HepG2 (cell line): ENCODE measurements around the gene VAMP2. TPM values are rescaled to one million over a fixed set of nuclear protein-coding genes. Genes with fewer than 3 reads are reported as not detected.

Experiments
- AHR ChIP-seq: IDR thresholded peaks from 2 replicates; pipeline ENCODE4 v1.6.1; 2018; ENCODE audit warnings: missing genetic modification reagents, missing compliant biosample characterization
- GTF2F1 ChIP-seq: fragments of 150-350 bp; IDR thresholded peaks from 2 replicates; pipeline ENCODE4 v1.6.1; 2014; ENCODE audit warnings: low read length
- MEIS1 ChIP-seq: sonication (generic); formaldehyde crosslinking; IDR thresholded peaks from 2 replicates; pipeline ENCODE4 v1.9.0; 2021; ENCODE audit warnings: mild to moderate bottlenecking, missing genetic modification reagents, moderate library complexity, borderline replicate concordance
- MLX ChIP-seq: IDR thresholded peaks from 2 replicates; pipeline ENCODE4 v1.6.1; 2016
- NFYB ChIP-seq: sonication (generic); formaldehyde crosslinking; IDR thresholded peaks from 2 replicates; pipeline ENCODE4 v1.4.0; 2020; ENCODE audit warnings: missing genetic modification reagents
- TBX3 ChIP-seq: fragments of 450-650 bp; IDR thresholded peaks from 2 replicates; pipeline ENCODE4 v1.6.1; 2017; ENCODE audit warnings: antibody characterized with exemption, mild to moderate bottlenecking, inconsistent platforms, borderline replicate concordance
- TFE3 ChIP-seq: IDR thresholded peaks from 2 replicates; pipeline ENCODE4 v1.6.1; 2016
- TMF1 ChIP-seq: sonication (generic); formaldehyde crosslinking; IDR thresholded peaks from 2 replicates; pipeline ENCODE4 v1.8.1; 2022; ENCODE audit warnings: low read depth, missing genetic modification reagents
- ZNF138 ChIP-seq: sonication (generic); formaldehyde crosslinking; IDR thresholded peaks from 2 replicates; pipeline ENCODE4 v1.5.0; 2020; ENCODE audit warnings: mild to moderate bottlenecking, low read depth, missing genetic modification reagents
- ZNF264 ChIP-seq: sonication (generic); formaldehyde crosslinking; IDR thresholded peaks from 2 replicates; pipeline ENCODE4 v1.4.0; 2020; ENCODE audit warnings: missing genetic modification reagents
- ZNF407 ChIP-seq: sonication (generic); formaldehyde crosslinking; IDR thresholded peaks from one replicate; pipeline ENCODE4 v1.5.1; 2020; ENCODE audit warnings: mild to moderate bottlenecking, missing genetic modification reagents; ENCODE audit errors: not compliant biosample characterization
- ZNF451 ChIP-seq: sonication (generic); formaldehyde crosslinking; IDR thresholded peaks from 2 replicates; pipeline ENCODE4 v1.5.0; 2020; ENCODE audit warnings: mild to moderate bottlenecking, missing genetic modification reagents
- ZNF570 ChIP-seq: sonication (generic); formaldehyde crosslinking; IDR thresholded peaks from 2 replicates; pipeline ENCODE4 v1.4.0; 2020; ENCODE audit warnings: mild to moderate bottlenecking, missing genetic modification reagents, borderline replicate concordance
- ZNF644 ChIP-seq: IDR thresholded peaks from 2 replicates; pipeline ENCODE4 v1.6.1; 2016; ENCODE audit warnings: low read depth
- ZNF724P ChIP-seq: sonication (generic); formaldehyde crosslinking; IDR thresholded peaks from 2 replicates; pipeline ENCODE4 v1.8.0; 2022; ENCODE audit warnings: missing genetic modification reagents, borderline replicate concordance
- ZNF746 ChIP-seq: sonication (generic); formaldehyde crosslinking; IDR thresholded peaks from 2 replicates; pipeline ENCODE4 v1.8.0; 2022; ENCODE audit warnings: mild to moderate bottlenecking, missing genetic modification reagents
- ZNF788 ChIP-seq: sonication (generic); formaldehyde crosslinking; IDR thresholded peaks from 2 replicates; pipeline ENCODE4 v1.5.0; 2020; ENCODE audit warnings: mild to moderate bottlenecking, missing genetic modification reagents, borderline replicate concordance
- polyA plus RNA-seq, 8 experiments: library from polyadenylated mRNA; depleted of rRNA in 3 of 8; stranded (reverse) in 7 of 8; unstranded in 1 of 8; fragments of >200 nt; fragmentation: Illumina TruSeq in 4 of 8; extraction: Trizol in 4 of 8; gene quantifications; 2 replicates each; pipeline versions ENCODE4 v1.2.1 to v1.2.3, GENCODE V29; 2011 to 2016; ENCODE audit warnings: low read depth in 4 of 8, missing spikeins in 1 of 8, mixed read lengths in 1 of 8; ENCODE audit not compliant: insufficient read depth in 1 of 8
- total RNA-seq, 5 experiments: library from RNA; depleted of rRNA; stranded (reverse); fragments of >200 nt; fragmentation: Illumina TruSeq; extraction: Trizol; gene quantifications; 2 replicates each; pipeline ENCODE4 v1.2.3, GENCODE V29; 2016; ENCODE audit warnings: low read depth in 1 of 5

The VAMP2 gene
- total and polyA plus RNA-seq, 2 of the 13 experiments (the other 11 are each of a cell fraction or from before 2014, with no cell fraction given) = 3.9 to 17.2 TPM

- TF ChIP-seq ZNF407 (no peak), AHR (CRISPR knock-in tag) (peak; percentile 74; the same call in 1 of the 2 replicates), ZNF570 (CRISPR knock-in tag) (no peak), ZNF264 (CRISPR knock-in tag) (peak; percentile 72), ZNF788 (CRISPR knock-in tag) (peak; percentile 70; the same call in 1 of the 2 replicates), TBX3 (no peak), TMF1 (CRISPR knock-in tag) (no peak; the same call in 1 of the 2 replicates), GTF2F1 (no peak; the same call in 1 of the 2 replicates), ZNF746 (CRISPR knock-in tag) (0 out of 2 replicates have a peak, but pooled peaks have one; percentile 18), MLX (CRISPR knock-in tag) (peak; percentile 32; the same call in 1 of the 2 replicates), MEIS1 (0 out of 2 replicates have a peak, but pooled peaks have one; percentile 16), TFE3 (no peak), ZNF138 (no peak), ZNF451 (CRISPR knock-in tag) (peak; percentile 58), ZNF644 (no peak), NFYB (CRISPR knock-in tag) (no peak), ZNF724P (CRISPR knock-in tag) (no peak)
These were observed 24.2 kb upstream of the VAMP2 start (continued) for GRCh38 chr17:8186787-8187516.
